Activated CD4-positive, CD25-positive, alpha-beta regulatory T cell treated with anti-CD3 and anti-CD28 coated beads, Interleukin-2, amount 50 U/mL, for 16 hours (primary cell): ENCODE measurements around the gene KLF16.

Experiments used
- DNase-seq: peaks from one replicate; pipeline ENCODE4 v3.0.0-alpha.2; 2020; ENCODE audit warnings: low read depth, low spot score

KLF16 gene

GRCh38 chr19:1855040-1855827, 8.1 kb downstream of the KLF16 start:
- peak; percentile 71 for DNase-seq

- no peak for DNase-seq
These were observed 8.8 kb downstream of the KLF16 start for GRCh38 chr19:1854542-1855039.

GRCh38 chr19:1854039-1854541, 9.3 kb downstream of the KLF16 start:
- no peak for DNase-seq

GRCh38 chr19:1853295-1854038, 9.9 kb downstream of the KLF16 start:
- peak; percentile 63 for DNase-seq

GRCh38 chr19:1852581-1853128, 10.7 kb downstream of the KLF16 start:
- no peak for DNase-seq

- no peak for DNase-seq
These were observed 11.5 kb downstream of the KLF16 start for GRCh38 chr19:1851654-1852580.

- no peak for DNase-seq
These were observed 12.3 kb downstream of the KLF16 start for GRCh38 chr19:1850809-1851653.

- no peak for DNase-seq
These were observed 13.4 kb downstream of the KLF16 start for GRCh38 chr19:1849886-1850398.

- DNase-seq = no peak
These were observed 14.3 kb downstream of the KLF16 start for GRCh38 chr19:1849132-1849474.

GRCh38 chr19:1848399-1849131, 14.8 kb downstream of the KLF16 start, which contains the start of gene REXO1:
Gene REXO1, minus strand, starts transcription at chr19:1848483. Its CDS starts 125 bp downstream, at chr19:1848358.
- DNase-seq = peak; percentile 99

GRCh38 chr19:1847684-1848398, 15.5 kb downstream of the KLF16 start:
- no peak for DNase-seq

GRCh38 chr19:1847348-1847683, 16.1 kb downstream of the KLF16 start:
- DNase-seq = no peak

- DNase-seq = no peak
These were observed 16.7 kb downstream of the KLF16 start for GRCh38 chr19:1846517-1847204.

GRCh38 chr19:1845642-1846041, 17.7 kb downstream of the KLF16 start:
- DNase-seq = no peak

GRCh38 chr19:1845125-1845515, 18.3 kb downstream of the KLF16 start:
- no peak for DNase-seq

GRCh38 chr19:1844513-1845124, 18.8 kb downstream of the KLF16 start:
- no peak for DNase-seq

- no peak for DNase-seq
These were observed 19.6 kb downstream of the KLF16 start for GRCh38 chr19:1843646-1844394.
